Measurements from ENCODE around the gene HES7.

The HES7 gene

DNA sequence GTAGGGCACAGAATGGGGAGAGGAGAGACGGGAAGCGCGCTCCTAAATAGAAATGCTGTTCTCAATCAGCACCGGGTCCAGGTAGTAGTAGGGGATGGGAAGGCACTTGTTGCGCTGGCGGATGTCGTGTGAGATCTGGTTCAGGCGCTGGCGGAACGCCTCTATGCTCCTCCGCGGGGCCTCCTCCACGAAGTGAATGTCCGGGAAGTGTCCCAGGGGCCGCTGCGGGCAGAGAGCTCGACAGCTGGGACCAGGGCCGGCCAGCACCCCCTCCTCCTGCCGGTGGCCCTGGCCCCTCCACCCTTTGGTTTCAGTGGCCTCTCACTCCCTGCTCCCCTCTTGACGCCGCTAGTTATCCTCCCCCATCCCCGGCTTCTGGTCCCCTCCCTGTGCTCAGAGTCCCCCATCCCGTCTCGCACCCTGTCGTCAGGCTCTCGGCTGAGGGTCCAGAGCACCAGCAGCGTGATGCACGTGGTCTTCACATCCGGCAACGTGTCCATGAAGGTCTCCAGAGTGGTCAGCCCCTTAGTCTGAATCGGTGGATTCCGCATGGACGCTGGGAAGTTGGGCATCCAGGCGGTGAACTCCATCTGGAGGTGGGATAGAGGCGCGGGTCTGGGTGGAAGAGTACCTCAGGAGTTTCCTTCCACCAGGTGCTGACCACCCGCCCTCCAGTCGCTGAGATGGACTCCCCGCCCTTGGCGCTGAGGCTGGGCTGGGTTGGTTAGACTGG, 51.0 kb downstream of the HES7 start:
- no peak for DNase-seq (ENCODE audit: low read depth)

DNA sequence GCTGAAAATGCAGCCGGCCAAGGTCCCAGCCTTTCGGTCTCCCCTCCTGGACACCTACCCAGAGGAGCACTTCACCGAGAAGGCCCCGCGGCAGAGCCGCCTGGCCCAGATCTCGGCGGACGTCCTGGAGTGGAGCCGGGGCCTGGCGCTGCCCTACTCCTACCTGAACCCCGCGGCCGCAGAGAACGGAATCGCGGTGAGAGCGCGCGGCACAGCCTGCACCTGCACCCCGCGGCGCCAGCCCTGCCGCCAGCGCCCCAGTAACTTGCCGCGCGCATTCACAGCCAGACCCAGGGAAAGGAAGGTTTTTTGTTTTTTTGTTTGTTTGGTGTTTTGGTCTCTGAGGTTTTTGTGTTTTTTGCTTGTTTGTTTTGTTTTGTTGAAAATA, 51.6 kb downstream of the HES7 start:
- DNase-seq (ENCODE audit: low read depth): no peak

GRCh38 chr17:8071496-8071895, 52.4 kb downstream of the HES7 start:
- DNase-seq (ENCODE audit: low read depth): no peak
